SK-N-SH (cell line): ENCODE results near the gene CBLN3. TPM values are rescaled to one million over a fixed set of nuclear protein-coding genes. Genes with fewer than 3 reads are reported as not detected.

ENCODE experiments used
- CTCF ChIA-PET: fragments of 300-600, 350-600 bp; formaldehyde crosslinking; extraction: SDS; loops from one replicate; lab custom pipeline; 2021; lab: Yijun Ruan, JAX
- POLR2A ChIA-PET: fragments of 350-600 bp; sonication (Branson Sonifier 250); formaldehyde crosslinking; extraction: SDS; loops from one replicate; lab custom pipeline; 2020; ENCODE audit warnings: antibody characterized with exemption, inconsistent platforms; lab: Yijun Ruan, JAX
- DNase-seq: peaks from one replicate; pipeline ENCODE4 v3.0.0; 2012
- H2AFZ ChIP-seq: fragments of 200-600 bp; sonication (generic); 2 replicates; pipeline ENCODE4 v1.8.1; 2016; ENCODE audit warnings: antibody characterized with exemption, mild to moderate bottlenecking, low read depth
- H3F3A ChIP-seq: fragments of 200-600 bp; sonication (generic); replicated peaks from 2 replicates; pipeline ENCODE3; 2016; ENCODE audit warnings: antibody characterized with exemption, mild to moderate bottlenecking; ENCODE audit not compliant: insufficient read depth
- H3K27ac ChIP-seq, 2 experiments: fragments of 200-500 bp in 1 of 2; fragments of 200-600 bp in 1 of 2; sonication (Bioruptor generic) in 1 of 2; sonication (generic), shearing (Covaris generic) in 1 of 2; 2 replicates each; pipeline versions ENCODE4 v1.5.1 to v1.6.1; 2014 to 2016; ENCODE audit warnings: low read depth in 2 of 2, inconsistent platforms in 1 of 2, low read length in 1 of 2, mild to moderate bottlenecking in 1 of 2, mixed read lengths in 1 of 2
- H3K27me3 ChIP-seq: fragments of 200-600 bp; sonication (generic), shearing (Covaris generic); 2 replicates; pipeline ENCODE4 v1.6.1; 2016; ENCODE audit warnings: mixed run types; ENCODE audit not compliant: insufficient read depth
- H3K36me3 ChIP-seq, 2 experiments: fragments of 200-500 bp in 1 of 2; fragments of 200-600 bp in 1 of 2; sonication (Bioruptor generic) in 1 of 2; sonication (generic) in 1 of 2; replicated peaks in 1 of 2; 2 replicates each; pipeline versions ENCODE3 to v1.5.1; 2014 to 2016; ENCODE audit warnings: low read length in 1 of 2, mild to moderate bottlenecking in 1 of 2; ENCODE audit not compliant: insufficient read depth in 2 of 2, control insufficient read depth in 1 of 2
- H3K4me1 ChIP-seq, 2 experiments: fragments of 200-500 bp in 1 of 2; fragments of 200-600 bp in 1 of 2; sonication (Bioruptor generic) in 1 of 2; sonication (generic), shearing (Covaris generic) in 1 of 2; 2 replicates each; pipeline versions ENCODE4 v1.5.1 to v1.6.1; 2014 to 2016; ENCODE audit warnings: low read depth in 1 of 2, low read length in 1 of 2, mixed run types in 1 of 2; ENCODE audit not compliant: insufficient read depth in 2 of 2, control insufficient read depth in 1 of 2
- H3K4me2 ChIP-seq: fragments of 200-600 bp; sonication (generic), shearing (Covaris generic); 2 replicates; pipeline ENCODE4 v1.6.1; 2017; ENCODE audit warnings: mixed run types
- H3K4me3 ChIP-seq, 2 experiments: fragments of 200-500 bp in 1 of 2; fragments of 200-600 bp in 1 of 2; sonication (Bioruptor generic) in 1 of 2; sonication (generic), shearing (Covaris generic) in 1 of 2; 2 replicates each; pipeline versions ENCODE4 v1.5.1 to v1.8.1; 2014 to 2016; ENCODE audit warnings: low read depth in 2 of 2, inconsistent platforms in 1 of 2, low read length in 1 of 2, mild to moderate bottlenecking in 1 of 2, mixed read lengths in 1 of 2, moderate library complexity in 1 of 2
- H3K79me2 ChIP-seq: fragments of 200-600 bp; sonication (generic); 2 replicates; pipeline ENCODE4 v1.8.1; 2017; ENCODE audit warnings: mild to moderate bottlenecking; ENCODE audit not compliant: insufficient read depth
- H3K9ac ChIP-seq: fragments of 200-600 bp; sonication (generic); 2 replicates; pipeline ENCODE4 v1.6.1; 2017; ENCODE audit warnings: mixed run types
- H3K9me2 ChIP-seq: fragments of 200-600 bp; sonication (generic); 2 replicates; pipeline ENCODE4 v1.6.1; 2017; ENCODE audit warnings: mixed run types
- H3K9me3 ChIP-seq: fragments of 200-600 bp; sonication (generic); 2 replicates; pipeline ENCODE4 v1.6.1; 2017; ENCODE audit warnings: mixed run types, mild to moderate bottlenecking, moderate library complexity
- H4K20me1 ChIP-seq: fragments of 200-600 bp; sonication (generic); 2 replicates; pipeline ENCODE4 v1.6.1; 2017; ENCODE audit warnings: mild to moderate bottlenecking, mixed run types; ENCODE audit not compliant: insufficient read depth
- CHD2 ChIP-seq: fragments of 150-350 bp; IDR thresholded peaks from 2 replicates; pipeline ENCODE4 v1.6.1; 2018; ENCODE audit warnings: low read length; ENCODE audit not compliant: partially characterized antibody
- EP300 ChIP-seq, 2 experiments: IDR thresholded peaks; 2 replicates each; pipeline versions ENCODE4 v1.4.0 to v1.6.1; 2012; ENCODE audit warnings: borderline replicate concordance in 1 of 2, low read depth in 1 of 2, low read length in 1 of 2
- MXI1 ChIP-seq: IDR thresholded peaks from 2 replicates; pipeline ENCODE4 v1.6.1; 2012; ENCODE audit warnings: mild to moderate bottlenecking, low read depth, low read length, improper control_type of control experiment
- NFIC ChIP-seq: IDR thresholded peaks from 2 replicates; pipeline ENCODE4 v1.4.0; 2012; ENCODE audit warnings: borderline replicate concordance
- NRF1 ChIP-seq: IDR thresholded peaks from 2 replicates; pipeline ENCODE4 v1.6.1; 2012; ENCODE audit warnings: low read depth, mild to moderate bottlenecking, low read length
- RAD21 ChIP-seq: IDR thresholded peaks from 2 replicates; pipeline ENCODE4 v1.6.1; 2012; ENCODE audit warnings: mild to moderate bottlenecking, low read length
- RCOR1 ChIP-seq: fragments of 150-350 bp; IDR thresholded peaks from 2 replicates; pipeline ENCODE4 v1.6.1; 2017; ENCODE audit warnings: antibody characterized with exemption, low read length
- RFX5 ChIP-seq: IDR thresholded peaks from 2 replicates; pipeline ENCODE4 v1.6.1; 2012; ENCODE audit warnings: mild to moderate bottlenecking, improper control_type of control experiment, low read length
- SMC3 ChIP-seq: IDR thresholded peaks from 2 replicates; pipeline ENCODE4 v1.6.1; 2012; ENCODE audit warnings: low read depth, low read length, improper control_type of control experiment
- TEAD4 ChIP-seq: IDR thresholded peaks from 2 replicates; pipeline ENCODE4 v1.4.0; 2012; ENCODE audit warnings: mild to moderate bottlenecking, borderline replicate concordance; ENCODE audit not compliant: insufficient read depth
- USF2 ChIP-seq: fragments of 150-350 bp; IDR thresholded peaks from 2 replicates; pipeline ENCODE4 v1.6.1; 2017; ENCODE audit warnings: antibody characterized with exemption, low read length, low read depth, borderline replicate concordance
- WGBS: methylation state at CpG from one replicate; pipeline ENCODE4 v1.1.6; 2017; ENCODE audit warnings: low lambda C conversion rate; 5-methylcytosine and 5-hydroxymethylcytosine counted together
- polyA plus RNA-seq, 3 experiments: library from polyadenylated mRNA; depleted of rRNA; stranded (reverse); fragments of >200 nt; gene quantifications; 2 replicates each; pipeline ENCODE4 v1.2.3, GENCODE V29; 2012
- TF ChIP-seq, protein P1 (sequence below): IDR thresholded peaks from 2 replicates; pipeline ENCODE4; 2012
- TF ChIP-seq, protein P2 (sequence below): fragments of 200-600 bp; sonication (generic); IDR thresholded peaks from 2 replicates; pipeline ENCODE4 v1.6.1; 2017; ENCODE audit warnings: antibody characterized with exemption, mild to moderate bottlenecking, moderate library complexity

Gene CBLN3
- polyA plus RNA-seq, 1 of the 3 experiments (the other 2 are of a cell fraction), result 1.8 TPM

DNA sequence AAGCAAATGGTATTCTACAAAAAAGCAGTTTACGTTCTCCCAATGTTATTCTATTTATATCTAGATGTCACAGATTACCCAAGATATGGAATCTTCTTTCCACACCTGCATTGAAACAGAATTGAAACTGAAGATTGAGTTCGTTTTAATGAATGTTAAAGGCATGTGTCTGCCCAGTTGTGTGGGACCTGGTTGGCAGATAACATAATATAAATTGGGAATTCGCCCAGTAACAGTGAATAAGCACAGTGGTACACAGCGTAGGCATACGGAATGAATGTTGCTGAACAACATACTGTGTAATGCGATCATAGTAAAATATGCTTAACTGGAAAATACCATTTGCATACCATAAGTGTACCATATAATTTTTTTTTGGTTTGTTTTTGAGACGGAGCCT, 4.6 kb upstream of the CBLN3 start:
- ChIA-PET CTCF (interaction anchor here (1.3 to 16.4 kb wide), 5 partner anchors 12 to 107 kb away, joined by 4 to 445 read pairs (median 63); partner anchors contain the start of genes ADCY4 and RIPK3), POLR2A (no interaction called here)
- H3K4me1 ChIP-seq, result peaks cover 21 to 25% of the 10 kb centered on the region in 2 experiments; a peak in 2 of 4 replicates
- peaks cover 16% of the 10 kb centered on the region for H4K20me1 ChIP-seq
- H3K9me3 ChIP-seq, result no peaks in the 10 kb centered on the region
- H3K27me3 ChIP-seq, result no peaks in the 10 kb centered on the region
- DNase-seq, result no peak
- no peak overlapping the region for H3K4me3 ChIP-seq
- no peak for TF ChIP-seq EP300 (IDR thresholded peaks at IDR 0.05; ENCODE audit: borderline replicate concordance in 1 of 2, low read depth in 1 of 2, low read length in 1 of 2)
- TF ChIP-seq, protein P1, sequence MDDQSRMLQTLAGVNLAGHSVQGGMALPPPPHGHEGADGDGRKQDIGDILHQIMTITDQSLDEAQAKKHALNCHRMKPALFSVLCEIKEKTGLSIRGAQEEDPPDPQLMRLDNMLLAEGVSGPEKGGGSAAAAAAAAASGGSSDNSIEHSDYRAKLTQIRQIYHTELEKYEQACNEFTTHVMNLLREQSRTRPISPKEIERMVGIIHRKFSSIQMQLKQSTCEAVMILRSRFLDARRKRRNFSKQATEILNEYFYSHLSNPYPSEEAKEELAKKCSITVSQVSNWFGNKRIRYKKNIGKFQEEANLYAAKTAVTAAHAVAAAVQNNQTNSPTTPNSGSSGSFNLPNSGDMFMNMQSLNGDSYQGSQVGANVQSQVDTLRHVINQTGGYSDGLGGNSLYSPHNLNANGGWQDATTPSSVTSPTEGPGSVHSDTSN, result no peak
- H2AFZ ChIP-seq, result no peak overlapping the region
- 84% methylated on average over 7 of the region's 7 CpGs for WGBS
- H3K9ac ChIP-seq, result no peak overlapping the region
- peaks cover 31% of the 10 kb centered on the region for H3F3A ChIP-seq
- peaks cover 38 to 54% of the 10 kb centered on the region in 2 experiments for H3K36me3 ChIP-seq
- H3K4me2 ChIP-seq, result no peak overlapping the region
- peaks cover 36% of the 10 kb centered on the region for H3K79me2 ChIP-seq
- no peak overlapping the region for H3K27ac ChIP-seq
- H3K9me2 ChIP-seq, result no peaks in the 10 kb centered on the region

DNA sequence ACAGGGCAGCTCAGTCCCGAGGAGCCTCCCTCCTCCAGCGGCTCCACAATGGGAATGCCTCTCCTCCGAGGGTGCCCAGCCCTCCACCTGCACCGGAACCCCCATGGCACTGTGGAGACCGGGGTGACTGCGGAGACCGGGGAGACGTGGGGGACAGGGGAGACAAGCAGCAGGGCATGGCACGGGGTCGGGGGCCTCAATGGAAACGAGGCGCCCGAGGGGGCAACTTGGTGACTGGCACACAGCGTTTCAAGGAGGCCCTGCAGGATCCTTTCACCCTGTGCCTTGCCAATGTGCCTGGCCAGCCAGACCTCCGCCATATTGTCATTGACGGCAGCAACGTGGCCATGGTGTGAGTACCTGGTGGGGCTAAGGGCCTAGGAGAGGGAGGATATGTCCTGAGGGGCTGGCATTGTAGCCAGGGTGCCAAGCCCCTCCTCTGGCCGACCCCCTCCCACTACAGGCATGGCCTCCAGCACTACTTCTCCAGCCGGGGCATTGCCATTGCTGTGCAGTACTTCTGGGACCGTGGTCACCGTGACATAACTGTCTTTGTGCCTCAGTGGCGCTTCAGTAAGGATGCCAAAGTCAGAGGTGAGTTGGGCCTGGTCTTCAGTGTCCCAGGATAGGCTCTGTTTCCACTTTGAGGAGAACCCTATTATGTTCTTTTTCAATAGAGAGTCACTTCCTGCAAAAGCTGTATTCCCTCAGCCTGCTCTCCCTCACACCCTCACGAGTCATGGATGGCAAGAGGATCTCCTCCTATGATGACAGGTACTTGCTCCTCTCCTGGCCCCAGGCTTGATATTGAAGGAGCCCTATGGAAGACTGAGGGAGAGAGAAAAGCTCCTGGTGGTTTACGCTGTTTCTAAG, 3.0 kb upstream of the CBLN3 start:
- 83% methylated on average over 22 of the region's 24 CpGs for WGBS
- Histone ChIP-seq H3K27me3 (no peaks in the 10 kb centered on the region), H3K9me2 (no peaks in the 10 kb centered on the region), H3K4me1 (peaks cover 21 to 26% of the 10 kb centered on the region in 2 experiments; a peak in 2 of 4 replicates), H3K4me3 (peak overlapping the region; percentile 71 to 87), H3K4me2 (peak overlapping the region; percentile 98), H2AFZ (no peak overlapping the region), H4K20me1 (peaks cover 16% of the 10 kb centered on the region), H3F3A (peaks cover 26% of the 10 kb centered on the region), H3K9me3 (no peaks in the 10 kb centered on the region), H3K36me3 (peaks cover 29 to 39% of the 10 kb centered on the region in 2 experiments), H3K79me2 (peaks cover 31% of the 10 kb centered on the region), H3K27ac (no peak overlapping the region), H3K9ac (0 out of 2 replicates have a peak overlapping the region, but pooled peaks have one; percentile 2)
- no peak for TF ChIP-seq NRF1
- CTCF ChIA-PET, result interaction anchor here (0.9 to 16.4 kb wide), 42 partner anchors 8 to 271 kb away, joined by 3 to 445 read pairs (median 8); partner anchors contain the start of genes ADCY4, CIDEB, IPO4 and IRF9
- POLR2A ChIA-PET, result interaction anchor here (0.7 to 3.9 kb wide), 9 partner anchors 24 to 190 kb away, joined by 3 to 37 read pairs (median 4); partner anchors contain the start of gene TINF2
- peak; percentile 17 for DNase-seq

DNA sequence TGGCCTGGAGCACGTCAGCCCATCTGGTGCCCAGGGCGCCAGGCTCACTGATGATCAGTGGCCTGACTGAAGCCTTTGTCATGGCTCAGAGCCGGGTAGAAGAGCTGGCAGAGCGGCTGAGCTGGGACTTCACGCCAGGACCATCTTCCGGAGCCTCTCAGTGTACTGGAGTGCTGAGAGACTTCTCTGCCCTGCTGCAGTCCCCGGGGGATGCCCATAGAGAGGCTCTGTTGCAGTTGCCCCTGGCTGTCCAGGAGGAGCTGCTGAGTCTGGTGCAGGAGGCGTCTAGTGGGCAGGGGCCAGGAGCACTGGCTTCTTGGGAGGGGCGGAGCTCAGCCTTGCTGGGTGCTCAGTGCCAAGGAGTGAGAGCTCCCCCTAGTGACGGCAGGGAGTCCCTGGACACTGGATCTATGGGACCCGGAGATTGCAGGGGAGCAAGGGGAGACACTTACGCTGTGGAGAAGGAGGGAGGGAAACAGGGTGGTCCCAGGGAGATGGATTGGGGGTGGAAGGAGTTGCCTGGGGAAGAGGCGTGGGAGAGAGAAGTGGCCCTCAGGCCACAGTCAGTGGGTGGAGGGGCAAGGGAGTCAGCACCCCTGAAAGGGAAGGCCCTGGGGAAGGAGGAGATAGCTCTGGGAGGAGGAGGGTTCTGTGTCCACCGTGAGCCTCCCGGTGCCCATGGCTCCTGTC, 2.2 kb upstream of the CBLN3 start:
- H3K4me3 ChIP-seq, result peak overlapping the region; percentile 71 to 87
- no peaks in the 10 kb centered on the region for H3K9me2 ChIP-seq
- ChIA-PET POLR2A (interaction anchor here (0.7 to 3.9 kb wide), 12 partner anchors 12 to 189 kb away, joined by 3 to 37 read pairs (median 4); partner anchors contain the start of gene TINF2), CTCF (interaction anchor here (0.6 to 16.4 kb wide), 51 partner anchors 9 to 270 kb away, joined by 3 to 445 read pairs (median 5); partner anchors contain the start of genes ADCY4, CIDEB, IPO4 and IRF9)
- no peaks in the 10 kb centered on the region for H3K27me3 ChIP-seq
- peaks cover 19% of the 10 kb centered on the region for H3F3A ChIP-seq
- H3K4me2 ChIP-seq, result peak overlapping the region; percentile 98
- no peak overlapping the region for H2AFZ ChIP-seq
- peaks cover 16% of the 10 kb centered on the region for H4K20me1 ChIP-seq
- peaks cover 21 to 26% of the 10 kb centered on the region in 2 experiments; a peak in 2 of 4 replicates for H3K4me1 ChIP-seq
- TF ChIP-seq USF2 (peak; percentile 12; the same call in 1 of the 2 replicates), CHD2 (peak; percentile 18), MXI1 (0 out of 2 replicates have a peak, but pooled peaks have one; percentile 25), TEAD4 (no peak), RCOR1 (peak; percentile 39; the same call in 1 of the 2 replicates), NFIC (peak; percentile 32; the same call in 1 of the 2 replicates), RFX5 (no peak), SMC3 (peak; percentile 88), RAD21 (peak; percentile 94)
- TF ChIP-seq, protein P2, sequence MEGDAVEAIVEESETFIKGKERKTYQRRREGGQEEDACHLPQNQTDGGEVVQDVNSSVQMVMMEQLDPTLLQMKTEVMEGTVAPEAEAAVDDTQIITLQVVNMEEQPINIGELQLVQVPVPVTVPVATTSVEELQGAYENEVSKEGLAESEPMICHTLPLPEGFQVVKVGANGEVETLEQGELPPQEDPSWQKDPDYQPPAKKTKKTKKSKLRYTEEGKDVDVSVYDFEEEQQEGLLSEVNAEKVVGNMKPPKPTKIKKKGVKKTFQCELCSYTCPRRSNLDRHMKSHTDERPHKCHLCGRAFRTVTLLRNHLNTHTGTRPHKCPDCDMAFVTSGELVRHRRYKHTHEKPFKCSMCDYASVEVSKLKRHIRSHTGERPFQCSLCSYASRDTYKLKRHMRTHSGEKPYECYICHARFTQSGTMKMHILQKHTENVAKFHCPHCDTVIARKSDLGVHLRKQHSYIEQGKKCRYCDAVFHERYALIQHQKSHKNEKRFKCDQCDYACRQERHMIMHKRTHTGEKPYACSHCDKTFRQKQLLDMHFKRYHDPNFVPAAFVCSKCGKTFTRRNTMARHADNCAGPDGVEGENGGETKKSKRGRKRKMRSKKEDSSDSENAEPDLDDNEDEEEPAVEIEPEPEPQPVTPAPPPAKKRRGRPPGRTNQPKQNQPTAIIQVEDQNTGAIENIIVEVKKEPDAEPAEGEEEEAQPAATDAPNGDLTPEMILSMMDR, result peak; percentile 96
- peak overlapping the region in 1 of 2 experiments; percentile 40; a peak in 1 of 4 replicates for H3K27ac ChIP-seq
- H3K79me2 ChIP-seq, result peaks cover 31% of the 10 kb centered on the region
- H3K9ac ChIP-seq, result no peak overlapping the region
- H3K36me3 ChIP-seq, result peaks cover 22 to 31% of the 10 kb centered on the region in 2 experiments
- H3K9me3 ChIP-seq, result no peaks in the 10 kb centered on the region
- peak; percentile 93 for DNase-seq
- WGBS, result 30% methylated on average over 11 of the region's 15 CpGs
